Epithelial cell of esophagus (primary cell): ENCODE results near the gene XCR1.

Experiments used
- DNase-seq: peaks from one replicate; pipeline ENCODE4 v3.0.0; 2010; ENCODE audit warnings: low read depth
- H3K4me3 ChIP-seq: 2 replicates; pipeline ENCODE4 v1.5.1; 2011; ENCODE audit warnings: mild to moderate bottlenecking, low read length, control low read depth
- TF ChIP-seq, protein P1 (sequence below): IDR thresholded peaks from 2 replicates; pipeline ENCODE4 v1.5.1; 2011; ENCODE audit warnings: low read depth, mild to moderate bottlenecking, low read length, control low read depth, inconsistent platforms; ENCODE audit not compliant: insufficient read depth; ENCODE audit errors: missing control alignments

The XCR1 gene

DNA sequence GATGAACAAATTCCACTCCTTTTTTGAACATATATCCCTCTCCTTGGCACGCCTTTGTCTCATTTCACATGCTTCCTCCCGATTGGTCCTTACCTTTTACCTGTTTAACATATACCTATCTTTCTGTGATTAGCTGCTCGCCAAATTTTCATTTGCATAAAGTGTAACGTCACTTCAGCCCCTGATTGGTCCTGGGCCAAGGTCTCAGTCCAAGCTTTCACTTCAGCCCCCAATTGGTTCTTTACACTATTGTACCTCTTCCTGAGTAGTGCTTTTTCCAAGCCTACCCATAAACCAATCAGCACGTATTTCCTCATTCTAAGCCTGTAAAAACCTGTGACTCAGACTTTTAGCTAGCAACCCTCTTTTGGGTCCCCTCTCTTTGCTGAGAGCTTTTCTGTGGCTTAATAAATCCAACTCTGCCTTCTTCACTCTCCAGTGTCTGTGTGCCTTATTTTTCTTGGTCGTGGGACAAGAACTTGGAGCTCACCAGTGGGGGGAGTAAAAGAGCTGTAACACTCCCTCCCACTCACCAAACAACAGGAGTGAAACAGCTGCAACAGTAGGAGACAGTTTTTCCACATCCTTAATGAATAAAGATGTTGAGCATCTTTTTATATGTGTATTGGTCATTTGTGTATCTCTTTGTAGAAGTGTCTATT lies 584 bp upstream of the XCR1 start:
- no peak for DNase-seq
- no peak overlapping the region for H3K4me3 ChIP-seq
- TF ChIP-seq, protein P1, sequence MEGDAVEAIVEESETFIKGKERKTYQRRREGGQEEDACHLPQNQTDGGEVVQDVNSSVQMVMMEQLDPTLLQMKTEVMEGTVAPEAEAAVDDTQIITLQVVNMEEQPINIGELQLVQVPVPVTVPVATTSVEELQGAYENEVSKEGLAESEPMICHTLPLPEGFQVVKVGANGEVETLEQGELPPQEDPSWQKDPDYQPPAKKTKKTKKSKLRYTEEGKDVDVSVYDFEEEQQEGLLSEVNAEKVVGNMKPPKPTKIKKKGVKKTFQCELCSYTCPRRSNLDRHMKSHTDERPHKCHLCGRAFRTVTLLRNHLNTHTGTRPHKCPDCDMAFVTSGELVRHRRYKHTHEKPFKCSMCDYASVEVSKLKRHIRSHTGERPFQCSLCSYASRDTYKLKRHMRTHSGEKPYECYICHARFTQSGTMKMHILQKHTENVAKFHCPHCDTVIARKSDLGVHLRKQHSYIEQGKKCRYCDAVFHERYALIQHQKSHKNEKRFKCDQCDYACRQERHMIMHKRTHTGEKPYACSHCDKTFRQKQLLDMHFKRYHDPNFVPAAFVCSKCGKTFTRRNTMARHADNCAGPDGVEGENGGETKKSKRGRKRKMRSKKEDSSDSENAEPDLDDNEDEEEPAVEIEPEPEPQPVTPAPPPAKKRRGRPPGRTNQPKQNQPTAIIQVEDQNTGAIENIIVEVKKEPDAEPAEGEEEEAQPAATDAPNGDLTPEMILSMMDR = no peak

DNA sequence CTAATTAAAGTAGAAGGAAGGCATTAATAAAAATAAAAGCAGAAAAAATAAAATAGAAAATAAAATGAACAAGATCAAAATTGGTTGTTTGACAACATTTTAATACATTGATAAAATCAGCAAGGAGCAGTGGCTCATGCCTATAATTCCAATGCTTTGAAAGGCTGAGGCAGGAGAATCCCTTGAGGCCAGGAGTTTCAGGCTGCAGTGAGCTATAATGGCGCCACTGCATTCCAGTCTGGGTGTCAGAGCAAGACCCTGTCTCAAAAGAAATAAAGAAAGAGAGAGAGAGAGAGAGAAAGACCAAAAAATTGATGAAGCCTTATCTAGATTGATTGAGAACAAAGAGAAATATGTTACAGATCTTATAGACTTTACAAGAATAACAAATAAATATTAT lies 2.1 kb downstream of the XCR1 start:
- DNase-seq = no peak
- TF ChIP-seq, protein P1 = no peak
- H3K4me3 ChIP-seq = no peak overlapping the region

DNA sequence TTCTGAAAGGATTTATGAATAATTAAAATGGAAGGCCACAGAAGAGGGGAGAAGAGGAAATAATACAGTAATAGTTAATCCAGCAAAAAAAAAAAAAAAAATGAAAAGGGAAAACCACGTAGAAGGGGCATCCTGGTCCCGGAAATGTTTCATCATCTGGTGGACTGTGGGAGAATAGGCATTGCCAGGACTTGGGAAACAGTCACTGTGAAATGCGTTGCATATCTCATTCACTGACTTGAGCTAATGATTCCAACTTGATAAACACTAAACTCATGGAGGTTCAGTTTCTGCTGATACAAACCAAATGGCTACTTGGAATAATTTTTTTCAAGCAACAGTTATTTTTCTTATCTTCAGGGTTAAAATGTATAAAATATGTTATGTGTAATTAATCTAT lies 3.2 kb downstream of the XCR1 start:
- H3K4me3 ChIP-seq = no peak overlapping the region
- no peak for DNase-seq

DNA sequence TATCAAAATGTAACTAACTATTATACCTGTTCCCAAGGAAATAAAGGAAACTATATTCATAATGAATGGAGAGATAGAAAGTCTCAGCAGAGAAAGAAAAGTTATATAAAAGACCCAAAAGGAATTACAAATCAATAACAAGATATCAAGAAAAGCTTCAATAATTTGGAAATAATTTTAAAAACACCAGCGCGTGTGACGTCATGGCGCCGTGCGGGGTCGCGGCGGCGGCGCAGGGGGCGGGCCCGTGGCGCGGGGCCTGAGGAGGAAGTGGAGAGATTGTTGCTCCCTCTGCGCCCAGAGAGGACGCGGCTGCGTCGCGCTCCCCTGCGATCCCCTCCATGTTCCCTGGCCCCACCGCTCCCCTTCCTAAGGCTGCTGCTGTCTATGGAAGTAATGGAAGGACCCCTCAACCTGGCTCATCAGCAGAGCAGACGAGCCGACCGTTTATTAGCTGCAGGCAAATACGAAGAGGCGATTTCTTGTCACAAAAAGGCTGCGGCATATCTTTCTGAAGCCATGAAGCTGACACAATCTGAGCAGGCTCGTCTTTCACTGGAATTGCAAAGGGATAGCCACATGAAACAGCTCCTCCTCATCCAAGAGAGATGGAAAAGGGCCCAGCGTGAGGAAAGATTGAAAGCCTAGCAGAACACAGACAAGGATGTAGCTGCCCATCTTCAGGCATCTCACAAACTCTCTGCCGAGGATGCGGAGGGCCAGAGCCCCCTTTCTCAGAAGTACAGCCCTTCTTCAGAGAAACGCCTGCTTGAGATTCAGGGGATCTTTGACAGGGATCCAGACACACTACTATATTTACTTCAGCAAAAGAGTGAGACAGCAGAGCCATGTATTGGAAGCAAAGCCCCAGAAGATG lies 4.1 kb downstream of the XCR1 start:
- H3K4me3 ChIP-seq = no peak overlapping the region
- no peak for DNase-seq
- TF ChIP-seq, protein P1 = no peak

More for the DNA sequence above, 3.2 kb downstream of the XCR1 start:
- TF ChIP-seq, protein P1 = no peak

DNA sequence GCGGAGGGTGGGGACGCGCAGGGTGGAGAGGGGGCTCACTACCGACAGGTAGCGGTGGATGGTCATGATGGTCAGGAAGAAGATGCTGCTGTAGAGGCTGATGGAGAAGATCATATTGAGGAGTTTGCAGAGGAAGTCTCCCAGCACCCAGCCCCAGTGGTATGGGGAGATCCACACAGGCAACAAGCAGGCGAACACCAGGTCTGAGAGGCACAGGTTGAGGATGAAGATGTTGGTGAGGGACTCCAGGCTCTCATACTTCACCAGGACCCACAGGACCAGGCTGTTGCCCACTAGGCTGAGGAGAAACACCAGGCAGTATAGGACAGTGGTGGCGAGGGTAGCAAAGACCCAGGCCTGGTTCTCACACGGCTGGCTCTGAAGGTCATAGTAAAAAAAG lies 5.8 kb downstream of the XCR1 start:
- no peak for DNase-seq
- TF ChIP-seq, protein P1 = no peak
- no peak overlapping the region for H3K4me3 ChIP-seq

DNA sequence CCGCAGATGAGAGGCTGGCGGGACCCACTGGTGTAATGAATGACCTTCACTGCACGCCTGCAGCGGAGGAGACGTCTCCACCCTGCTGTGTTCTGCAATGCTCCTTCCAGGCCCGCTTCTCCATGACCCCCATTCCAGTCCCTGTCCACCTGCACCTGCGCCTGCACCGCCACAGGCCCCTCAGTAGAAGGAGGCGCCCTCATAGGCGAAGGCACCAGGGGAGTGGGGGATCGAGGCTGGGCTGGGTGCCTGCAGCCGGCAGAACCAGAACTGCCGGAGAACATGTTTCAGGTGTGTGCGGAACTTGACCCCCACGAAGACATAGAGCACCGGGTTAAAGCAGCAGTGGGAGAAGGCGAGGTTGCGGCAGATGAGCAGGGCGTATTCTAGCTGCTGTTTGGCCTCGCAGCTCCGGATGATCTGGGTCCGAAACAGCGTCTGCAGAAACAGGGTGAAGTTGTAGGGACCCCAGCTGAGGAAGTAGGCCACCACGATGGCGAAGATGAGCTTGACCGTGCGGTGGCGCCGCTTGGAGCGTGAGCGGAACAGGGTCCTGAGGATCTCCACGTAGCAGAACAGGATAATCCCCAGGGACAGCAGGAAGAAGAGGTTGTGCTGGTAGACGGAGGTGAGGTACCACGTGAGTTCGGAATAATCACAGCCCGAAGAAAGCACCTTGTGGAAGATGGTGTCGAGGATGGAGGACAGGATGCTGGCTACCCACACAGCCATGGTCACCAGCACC lies 6.3 kb downstream of the XCR1 start:
- H3K4me3 ChIP-seq = no peak overlapping the region
- TF ChIP-seq, protein P1 = no peak
- no peak for DNase-seq
